Dermis lymphatic vessel endothelial cell (primary cell): ENCODE measurements around the gene RAB5B. TPM values are rescaled to one million over a fixed set of nuclear protein-coding genes. Genes with fewer than 3 reads are reported as not detected.

Experiments
- total RNA-seq: library from RNA; depleted of rRNA; stranded (reverse); fragments of >200 nt; gene quantifications from 2 replicates; pipeline ENCODE4 v1.2.1, GENCODE V29; 2014

The RAB5B gene, protein sequence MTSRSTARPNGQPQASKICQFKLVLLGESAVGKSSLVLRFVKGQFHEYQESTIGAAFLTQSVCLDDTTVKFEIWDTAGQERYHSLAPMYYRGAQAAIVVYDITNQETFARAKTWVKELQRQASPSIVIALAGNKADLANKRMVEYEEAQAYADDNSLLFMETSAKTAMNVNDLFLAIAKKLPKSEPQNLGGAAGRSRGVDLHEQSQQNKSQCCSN
- 42.5 and 47.5 TPM in 2 replicates for total RNA-seq

DNA sequence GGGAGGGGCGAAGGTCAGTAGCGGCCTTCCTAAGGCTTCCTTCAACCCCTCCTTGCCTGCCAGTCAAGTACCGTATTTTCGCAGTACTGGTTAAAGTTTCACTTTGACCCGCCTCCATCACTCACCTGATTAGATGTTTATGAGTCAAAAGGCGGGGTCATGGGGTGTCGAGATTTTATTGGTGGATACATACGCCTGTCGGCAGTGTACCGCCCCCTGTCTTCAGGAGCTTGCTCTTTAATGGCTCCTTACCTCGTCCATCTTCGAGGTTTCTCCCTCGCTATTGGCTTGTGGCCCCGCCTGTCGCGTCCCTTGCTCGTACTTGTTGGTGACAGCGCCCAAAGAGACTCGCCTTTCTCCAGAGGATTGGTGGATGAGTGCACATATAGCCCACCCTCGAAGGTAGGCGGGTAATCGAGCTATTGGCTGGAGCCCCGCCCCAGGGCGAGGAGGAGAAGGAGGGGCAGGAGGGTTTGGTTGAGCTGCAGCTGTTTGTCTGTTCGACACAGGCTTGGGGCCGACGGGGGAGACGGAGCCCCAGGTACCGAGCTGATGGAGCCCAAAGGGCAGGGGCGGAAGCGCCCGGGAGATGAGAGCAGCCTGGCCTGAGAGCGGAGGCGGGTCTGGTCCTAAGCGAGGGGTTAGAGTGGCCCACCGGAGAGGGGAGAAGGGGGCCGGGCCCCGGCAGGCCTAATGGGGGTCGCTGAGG is at the start of gene RAB5B:
TSS of gene RAB5B (plus strand) at position 480 of the 709 bp plus-strand sequence. CDS start 12,883 bp downstream, outside the sequence.

DNA sequence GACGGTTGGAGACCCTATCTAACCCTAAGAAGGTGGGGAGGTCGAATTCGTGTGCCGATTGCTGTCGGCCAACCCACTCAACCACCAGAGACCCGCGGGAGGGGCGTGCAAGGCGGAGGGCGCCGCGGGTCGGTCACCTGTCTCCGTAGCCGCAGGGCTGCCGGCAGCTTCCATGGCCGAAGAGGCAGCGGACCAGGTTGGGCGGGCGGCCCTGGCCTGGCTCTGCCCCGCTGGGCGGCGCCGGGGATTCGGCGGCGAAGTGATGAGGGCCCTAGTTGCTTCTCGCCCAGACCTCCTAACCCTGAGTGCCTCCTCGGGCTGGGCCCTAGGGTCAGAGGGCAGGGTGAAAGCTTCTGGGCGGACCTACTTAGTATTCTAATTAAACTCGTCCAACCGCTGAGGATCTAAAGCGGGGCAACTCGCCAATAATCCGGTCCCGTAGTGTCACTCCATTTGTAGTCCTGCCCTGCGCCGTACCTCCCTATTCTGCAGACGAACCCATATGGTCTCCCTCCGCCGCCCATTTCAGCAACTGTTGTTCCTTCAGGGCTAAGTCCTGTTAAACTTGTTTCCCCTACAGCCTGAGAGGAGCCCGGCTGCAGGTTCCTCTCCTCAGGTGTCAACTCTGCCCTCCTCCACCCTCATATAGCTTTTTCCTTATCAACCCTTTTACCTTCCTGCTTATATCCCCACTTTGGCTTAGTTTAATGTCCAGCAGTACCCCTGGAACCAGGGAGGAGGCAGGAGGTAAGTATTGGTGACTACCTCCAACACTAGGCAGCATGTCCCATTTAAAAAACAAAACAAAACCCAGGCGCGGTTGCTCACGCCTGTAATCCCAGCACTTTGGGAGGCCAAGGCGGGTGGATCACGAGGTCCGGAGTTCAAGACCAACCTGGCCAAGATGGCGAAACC is 46.0 kb upstream of the RAB5B start, which contains the start of gene PYM1:
TSS of gene PYM1 (minus strand) at position 307 of the 915 bp plus-strand sequence. CDS start at position 174, 133 bp downstream.

DNA sequence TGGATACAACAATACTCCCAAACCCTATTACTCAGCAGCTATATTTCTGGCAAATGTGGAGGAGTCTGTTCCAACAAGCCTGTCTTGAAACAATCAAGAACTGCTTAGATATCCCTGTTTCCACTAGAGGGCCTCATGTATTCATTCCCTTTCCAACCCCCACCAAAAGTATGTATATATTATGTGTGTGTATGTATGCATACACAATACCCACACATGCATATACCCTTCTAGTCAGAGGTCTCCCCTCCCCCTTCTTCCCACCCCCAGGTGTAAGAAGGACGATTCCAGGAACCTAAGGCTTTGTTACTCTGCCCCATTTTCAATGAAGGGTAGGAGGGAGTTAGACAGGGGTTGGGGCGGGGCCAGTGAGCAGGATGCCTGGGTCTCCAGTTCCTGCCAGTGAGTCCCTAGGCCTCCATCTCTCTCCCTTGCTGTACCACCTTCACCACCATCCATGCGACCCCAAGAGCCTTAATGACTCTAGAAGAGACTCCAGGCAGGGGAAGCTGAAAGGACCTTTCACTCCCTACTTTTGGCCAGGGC is 43.0 kb upstream of the RAB5B start, which contains the start of gene DGKA:
TSS of gene DGKA (plus strand) at position 392 of the 546 bp plus-strand sequence. CDS start 5,342 bp downstream, outside the sequence.

DNA sequence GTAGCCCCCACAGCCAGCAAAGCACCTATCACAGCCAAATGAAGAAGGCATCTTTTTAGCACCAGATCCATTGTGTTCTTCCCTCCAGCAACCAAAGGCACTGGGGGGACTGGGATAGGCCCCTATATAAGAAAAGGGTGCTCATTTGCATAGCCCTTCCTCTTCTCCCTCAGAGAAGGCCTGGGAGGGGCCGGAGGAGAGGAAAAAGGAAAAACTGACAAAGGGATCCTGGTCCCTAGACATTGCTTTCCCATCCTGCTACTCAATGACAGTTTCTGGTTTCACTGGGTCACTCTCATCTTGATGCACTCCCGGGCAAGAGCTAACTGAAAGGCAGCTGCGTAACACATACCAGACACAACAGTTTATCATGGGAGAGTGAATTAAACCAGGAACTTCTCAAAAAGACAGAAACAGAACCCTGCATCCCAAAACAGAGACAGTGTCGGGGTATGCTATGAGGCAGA is 7.9 kb upstream of the RAB5B start, which contains the start of gene PMEL:
TSS of gene PMEL (minus strand) at position 102 of the 467 bp plus-strand sequence. CDS start at position 71, 31 bp downstream.

DNA sequence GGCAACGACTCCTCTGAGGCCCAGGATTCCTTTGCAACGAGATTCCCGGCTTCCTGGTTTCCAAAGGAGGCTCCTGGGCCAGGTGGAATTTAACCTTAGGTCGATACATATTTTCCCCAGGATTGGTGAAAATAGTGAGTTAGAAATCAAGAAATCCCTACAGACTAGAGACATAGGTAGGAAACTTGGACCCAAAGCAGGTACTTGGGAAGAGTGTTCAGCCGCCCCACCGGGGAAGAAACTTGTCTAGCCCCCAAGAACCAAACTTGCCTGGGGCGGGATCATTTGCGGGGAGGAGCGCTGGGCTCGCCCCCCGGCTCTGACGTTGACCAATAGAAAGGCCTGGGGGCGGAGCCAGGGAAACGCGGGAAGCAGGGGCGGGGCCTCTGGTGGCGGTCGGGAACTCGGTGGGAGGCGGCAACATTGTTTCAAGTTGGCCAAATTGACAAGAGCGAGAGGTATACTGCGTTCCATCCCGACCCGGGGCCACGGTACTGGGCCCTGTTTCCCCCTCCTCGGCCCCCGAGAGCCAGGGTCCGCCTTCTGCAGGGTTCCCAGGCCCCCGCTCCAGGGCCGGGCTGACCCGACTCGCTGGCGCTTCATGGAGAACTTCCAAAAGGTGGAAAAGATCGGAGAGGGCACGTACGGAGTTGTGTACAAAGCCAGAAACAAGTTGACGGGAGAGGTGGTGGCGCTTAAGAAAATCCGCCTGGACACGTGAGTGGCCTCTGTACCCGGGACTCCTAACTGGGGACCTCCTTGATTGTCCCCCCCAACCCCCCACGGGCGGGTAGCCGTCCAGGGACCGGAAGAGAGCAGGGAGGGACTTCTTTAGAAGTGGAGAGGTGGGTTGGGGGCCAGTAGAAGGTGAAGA is 7.2 kb upstream of the RAB5B start, which contains the start of gene CDK2:
TSS of gene CDK2 (plus strand) at position 423 of the 874 bp plus-strand sequence. CDS start at position 602, 179 bp downstream.

DNA sequence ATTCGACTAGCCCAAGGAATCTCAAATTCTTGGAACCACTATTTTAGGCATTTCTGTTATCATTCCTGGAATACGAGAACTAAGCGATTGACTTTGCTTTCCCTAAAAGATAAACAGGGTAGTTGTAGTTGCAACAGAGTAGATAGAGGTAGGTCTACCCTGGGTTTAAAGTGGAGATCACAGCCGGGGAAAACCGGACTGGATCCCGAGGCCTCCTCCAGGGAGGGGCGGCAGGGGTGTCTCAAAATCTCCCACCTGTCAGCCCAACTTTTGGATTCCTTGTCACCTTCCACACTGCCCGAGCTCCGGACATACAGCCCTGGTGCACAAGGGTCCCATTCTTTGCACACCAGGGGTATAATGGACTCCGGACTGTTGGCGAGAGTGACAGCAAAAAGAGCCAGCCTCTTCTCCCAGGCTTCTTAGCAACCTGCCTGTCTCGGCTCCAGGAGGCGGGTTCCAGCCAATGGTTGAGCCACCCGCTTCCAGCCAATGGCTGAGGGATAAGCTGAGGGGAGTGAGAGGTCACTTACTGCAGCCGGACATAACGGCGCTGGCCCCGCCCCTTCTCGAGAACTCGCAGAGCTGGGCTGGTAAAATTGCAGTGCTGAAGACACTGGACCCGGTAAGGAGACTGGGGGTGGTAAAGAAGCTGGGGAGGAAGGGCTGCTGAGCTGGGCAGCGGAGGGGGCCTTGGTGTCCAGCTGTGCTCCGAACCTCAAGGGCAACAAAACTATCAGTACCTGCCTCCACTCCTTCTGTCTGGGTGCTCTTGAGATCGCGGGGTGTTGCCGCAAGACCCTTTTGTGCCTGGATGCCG is 23.0 kb downstream of the RAB5B start, which contains the start of gene SUOX:
TSS of gene SUOX (plus strand) at position 562 of the 820 bp plus-strand sequence. CDS start 4,946 bp downstream, outside the sequence.

DNA sequence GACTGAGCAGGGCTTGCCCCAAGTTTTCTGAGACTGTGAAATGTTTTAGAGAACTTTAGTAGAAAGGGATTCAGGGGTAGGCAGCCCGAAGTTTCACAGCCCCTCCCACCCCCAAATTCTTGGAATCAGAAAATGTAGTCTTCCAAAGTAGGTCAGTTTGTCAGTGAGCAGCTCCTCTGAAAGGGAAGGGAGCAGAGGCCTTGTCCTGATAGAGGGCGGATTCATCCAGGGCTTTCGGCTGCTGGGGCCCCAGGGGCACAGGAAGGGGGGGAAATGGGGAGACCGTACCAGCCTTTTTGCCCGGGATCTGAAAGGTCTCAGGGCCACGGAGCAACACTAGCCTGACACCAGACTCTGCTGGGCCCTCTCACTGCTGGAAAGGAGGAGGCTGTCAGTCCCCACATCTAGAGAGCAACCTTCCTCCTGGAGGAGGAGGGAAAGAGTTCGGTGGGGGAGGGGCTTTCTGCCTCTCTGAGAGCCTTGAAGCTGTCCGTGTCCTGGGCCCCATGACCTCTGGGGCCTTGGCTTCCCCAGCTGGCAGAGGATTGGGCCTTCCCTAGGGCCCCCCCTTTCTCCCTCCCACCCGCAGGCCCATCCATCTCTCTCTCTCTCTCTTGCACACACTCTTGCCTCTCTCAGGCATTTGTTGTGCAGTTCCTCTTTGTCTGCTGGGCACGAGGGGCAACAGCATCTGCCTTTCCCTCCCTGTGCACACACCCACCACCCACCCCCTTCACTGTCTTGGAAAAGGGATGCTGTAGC is 46.7 kb downstream of the RAB5B start, which contains the start of gene IKZF4:
TSS of gene IKZF4 (plus strand) at position 621 of the 762 bp plus-strand sequence. CDS start 451 bp downstream, outside the sequence.

DNA sequence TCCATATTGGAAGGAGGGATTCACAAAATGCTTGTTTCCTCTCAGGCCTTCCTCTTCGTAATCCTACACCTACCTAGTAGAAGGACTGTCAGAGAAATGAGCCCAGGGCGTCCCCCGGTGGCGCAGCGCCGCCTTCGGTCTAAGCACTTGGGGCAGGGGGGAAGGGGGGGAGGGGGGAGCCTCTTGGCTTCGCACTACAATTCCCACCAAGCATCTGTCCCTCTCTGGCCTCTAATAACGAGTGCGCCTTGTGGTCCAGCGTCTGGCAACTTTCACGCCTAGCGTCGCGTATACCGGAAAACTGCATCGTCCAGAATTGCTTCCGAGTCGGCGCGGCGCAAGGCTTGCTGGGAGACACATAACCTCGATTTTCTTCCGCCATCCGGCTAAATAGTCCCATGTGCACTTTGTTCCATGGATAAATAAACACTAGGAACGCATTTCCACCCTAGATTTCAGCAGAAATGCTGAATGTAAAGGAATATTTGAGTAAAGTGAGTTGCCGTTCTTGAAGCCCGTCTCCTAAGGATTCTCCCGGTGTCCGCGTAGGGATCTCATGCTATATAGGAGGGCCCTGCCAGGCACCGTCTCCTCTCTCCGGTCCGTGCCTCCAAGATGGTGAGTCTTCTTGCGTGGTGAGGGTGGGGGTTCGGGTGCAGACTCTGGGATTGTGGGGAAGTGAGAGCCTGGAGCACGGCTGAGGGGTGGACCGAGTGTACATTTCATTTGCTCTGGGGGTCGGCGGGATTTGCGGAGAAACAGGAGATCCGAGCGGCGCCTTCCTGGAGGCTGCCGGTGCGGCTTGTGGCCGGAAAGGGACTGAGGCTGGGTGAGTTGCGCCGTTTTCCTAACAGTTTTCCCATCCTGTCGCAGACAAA is 67.9 kb downstream of the RAB5B start, which contains the start of gene RPS26:
TSS of gene RPS26 (plus strand) at position 367 of the 878 bp plus-strand sequence. CDS start at position 616, 249 bp downstream.

Other genes starting within 250 kb of the RAB5B start
- gene CD63, start 245.1 kb upstream of the RAB5B start, total RNA-seq, result 1,376 and 1,784 TPM in 2 replicates
- gene GDF11, start 231.0 kb upstream of the RAB5B start, total RNA-seq, result 1.4 and 1.5 TPM in 2 replicates
- 72.7 and 116 TPM in 2 replicates for gene SARNP, start 156.4 kb upstream of the RAB5B start, total RNA-seq
- gene ORMDL2, start 156.0 kb upstream of the RAB5B start, total RNA-seq, result 21.7 and 28.8 TPM in 2 replicates
- gene DNAJC14, start 144.5 kb upstream of the RAB5B start, total RNA-seq, result 49.2 and 50.7 TPM in 2 replicates
- gene MMP19, start 131.1 kb upstream of the RAB5B start, total RNA-seq, result 0.09 and 0.43 TPM in 2 replicates
- gene PYM1, start 46.2 kb upstream of the RAB5B start, total RNA-seq, result 26.8 and 30.8 TPM in 2 replicates
- gene DGKA, start 42.9 kb upstream of the RAB5B start, total RNA-seq, result 16.5 and 23.8 TPM in 2 replicates
- gene PMEL, start 8.0 kb upstream of the RAB5B start, total RNA-seq, result 0.60 and 0.76 TPM in 2 replicates
- gene CDK2, start 7.2 kb upstream of the RAB5B start, total RNA-seq, result 13.7 and 17.3 TPM in 2 replicates
- 9.2 and 9.4 TPM in 2 replicates for gene SUOX, start 23.2 kb downstream of the RAB5B start, total RNA-seq
- 0.22 and 0.43 TPM in 2 replicates for gene IKZF4, start 47.0 kb downstream of the RAB5B start, total RNA-seq
- gene RPS26, start 67.8 kb downstream of the RAB5B start, total RNA-seq, result 108 and 138 TPM in 2 replicates
- gene ERBB3, start 106.1 kb downstream of the RAB5B start, total RNA-seq, result 0.17 and 0.33 TPM in 2 replicates
- gene PA2G4, start 130.5 kb downstream of the RAB5B start, total RNA-seq, result 89.3 and 132 TPM in 2 replicates
- 2,570 and 2,853 TPM in 2 replicates for gene RPL41, start 142.6 kb downstream of the RAB5B start, total RNA-seq
- 5.1 and 6.6 TPM in 2 replicates for gene ZC3H10, start 144.2 kb downstream of the RAB5B start, total RNA-seq
- 275 and 388 TPM in 2 replicates for gene ESYT1, start 154.2 kb downstream of the RAB5B start, total RNA-seq
- gene MYL6B, start 178.5 kb downstream of the RAB5B start, total RNA-seq, result 70.9 and 81.7 TPM in 2 replicates
- gene MYL6, start 184.3 kb downstream of the RAB5B start, total RNA-seq, result 2,087 and 3,488 TPM in 2 replicates
- gene SMARCC2, start 215.4 kb downstream of the RAB5B start, total RNA-seq, result 42.8 and 46.9 TPM in 2 replicates
- 69.8 and 77.7 TPM in 2 replicates for gene RNF41, start 247.8 kb downstream of the RAB5B start, total RNA-seq